Renal pelvis (tissue), 12 donors: ENCODE data around the gene CHRDL1. TPM values are rescaled to one million over a fixed set of nuclear protein-coding genes. Genes with fewer than 3 reads are reported as not detected.
"Not testable (repeated sequence)": the region's sequence is repeated elsewhere in the genome, so short reads cannot be mapped to it uniquely, and the experiment has no call there.

Experiments
- DNase-seq: peaks from one replicate; pipeline ENCODE4 v3.0.0-alpha.2; 2013
- long read RNA-seq, 16 experiments: transcript quantifications; one replicate each; lab custom pipeline, GENCODE V29; 2026
- polyA plus RNA-seq, 3 donors: library from polyadenylated mRNA; unstranded; fragments of 120-200 nt; gene quantifications; one replicate each; pipeline ENCODE4 v1.2.1, GENCODE V29; 2013; ENCODE audit not compliant: insufficient read length in 3 of 3

The CHRDL1 gene
- polyA plus RNA-seq, result 10 to 100 TPM; 10.5 to 10.9 (median 10.7) TPM
- long read RNA-seq, donor 1, result 0 reads
- long read RNA-seq, donor 2, result 0 reads
- long read RNA-seq, donor 3, result 0 reads
- long read RNA-seq, donor 4, partial matches to known transcripts, result 0 of 1 reads
- long read RNA-seq, donor 4, other reads (novel, unspliced or antisense), result 0 of 1 reads
- long read RNA-seq, donor 5, result 0 reads
- long read RNA-seq, donor 6, result 0 reads
- long read RNA-seq, donor 7, partial matches to known transcripts, result 0 of 1 reads
- long read RNA-seq, donor 7, other reads (novel, unspliced or antisense), result 0 of 1 reads
- long read RNA-seq, donor 8, partial matches to known transcripts, result 59 of 60 reads
- long read RNA-seq, donor 8, other reads (novel, unspliced or antisense), result 0 of 60 reads
- long read RNA-seq, donor 9, partial matches to known transcripts, result 0 of 1 reads
- long read RNA-seq, donor 9, other reads (novel, unspliced or antisense), result 0 of 1 reads
- long read RNA-seq, donor 10, result 0 reads
- long read RNA-seq, donor 11, result 0 reads
- long read RNA-seq, donor 12, partial matches to known transcripts, result 0 of 1 reads
- long read RNA-seq, donor 12, other reads (novel, unspliced or antisense), result 0 of 1 reads
- long read RNA-seq, donor 13, result 0 reads
- long read RNA-seq, donor 14, result 0 reads
- long read RNA-seq, donor 15, partial matches to known transcripts, result 0 of 1 reads
- long read RNA-seq, donor 15, other reads (novel, unspliced or antisense), result 0 of 1 reads
- long read RNA-seq, donor 16, result 0 reads

DNA sequence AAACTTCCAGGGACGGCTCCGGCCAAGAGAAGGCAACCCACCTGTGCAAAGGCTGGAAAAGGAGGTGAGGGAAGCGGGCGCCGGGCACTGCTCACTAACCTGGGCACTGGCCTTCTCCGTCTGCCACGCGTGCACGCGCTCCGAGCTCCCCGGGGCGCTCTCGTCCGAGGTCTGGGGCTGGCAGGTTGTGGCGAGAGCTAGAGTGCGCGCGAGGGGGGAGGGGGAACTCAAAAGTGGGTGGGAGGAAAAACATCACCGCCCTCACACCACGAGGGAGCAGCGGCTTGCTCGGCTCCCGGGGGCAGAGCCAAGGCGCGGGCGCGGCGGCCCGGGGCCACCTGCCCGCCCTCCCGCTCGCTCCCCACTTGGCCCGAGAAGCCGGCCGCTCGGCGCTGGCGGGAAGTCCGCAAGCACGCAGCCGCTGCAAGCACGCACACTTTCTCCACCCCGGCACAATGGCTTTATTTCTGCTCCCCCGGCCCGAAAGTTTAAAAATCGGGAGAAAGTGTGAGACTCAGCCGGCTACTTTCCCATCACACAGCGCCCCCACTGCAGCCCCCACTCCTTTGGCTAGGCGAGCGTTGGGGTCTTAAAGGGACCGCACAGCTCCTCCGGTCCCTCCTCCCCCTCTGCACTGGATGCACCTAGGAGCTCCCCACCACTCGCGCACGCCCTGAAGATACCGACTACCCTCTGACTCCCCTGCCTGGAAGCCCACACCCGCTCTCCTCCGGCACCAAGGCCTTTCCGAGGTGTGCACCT is at the start of gene CHRDL1:
Gene CHRDL1 (minus strand): TSS at position 173 of the 762 bp plus-strand sequence. CDS start 3,636 bp downstream, outside the sequence.
- peak; percentile 30 for DNase-seq

GRCh38 chrX:110836982-110837381 is 41.4 kb upstream of the CHRDL1 start:
- no peak for DNase-seq

- no peak for DNase-seq
These were observed 40.8 kb upstream of the CHRDL1 start for GRCh38 chrX:110836451-110836850.

GRCh38 chrX:110836001-110836400 is 40.4 kb upstream of the CHRDL1 start:
- no peak for DNase-seq

GRCh38 chrX:110825972-110826371 is 30.4 kb upstream of the CHRDL1 start:
- no peak for DNase-seq

DNA sequence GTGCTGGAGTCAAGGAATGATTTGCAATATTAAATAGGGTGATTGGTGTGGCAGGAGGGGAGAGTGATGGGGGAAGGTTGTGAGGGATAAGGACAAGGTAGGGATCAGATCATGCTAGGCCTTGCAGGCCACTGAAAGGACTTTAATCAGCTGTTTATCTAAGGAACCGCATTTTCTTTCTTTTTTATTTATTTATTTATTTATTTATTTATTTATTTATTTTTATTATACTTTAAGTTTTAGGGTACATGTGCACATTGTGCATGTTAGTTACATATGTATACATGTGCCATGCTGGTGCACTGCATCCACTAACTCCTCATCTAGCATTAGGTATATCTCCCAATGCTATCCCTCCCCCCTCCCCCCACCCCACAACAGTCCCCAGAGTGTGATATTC is 20.9 kb upstream of the CHRDL1 start:
- not testable (repeated sequence) for DNase-seq

GRCh38 chrX:110806145-110806544 is 10.5 kb upstream of the CHRDL1 start:
- no peak for DNase-seq

- no peak for DNase-seq
These were observed 9.7 kb upstream of the CHRDL1 start for GRCh38 chrX:110805303-110805702.

DNA sequence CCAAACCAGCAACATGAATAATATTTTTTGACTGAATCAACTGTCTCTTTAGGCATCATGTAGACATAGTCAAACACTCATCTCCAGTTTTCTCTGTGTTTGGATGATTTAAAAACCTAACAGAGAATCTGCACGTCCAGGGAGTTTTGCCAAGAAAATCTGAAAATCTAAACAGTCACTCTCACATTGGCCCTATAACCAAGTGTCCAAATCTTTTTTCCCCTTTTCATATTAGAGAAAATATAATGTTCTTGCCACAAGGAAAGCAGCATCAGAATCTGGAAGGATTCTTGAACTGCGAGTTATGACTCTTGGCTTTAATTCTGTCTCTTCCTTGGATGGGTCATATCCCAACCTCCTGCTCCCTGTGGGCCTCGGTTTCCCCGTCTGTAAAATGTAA is 8.8 kb upstream of the CHRDL1 start:
- no peak for DNase-seq

DNA sequence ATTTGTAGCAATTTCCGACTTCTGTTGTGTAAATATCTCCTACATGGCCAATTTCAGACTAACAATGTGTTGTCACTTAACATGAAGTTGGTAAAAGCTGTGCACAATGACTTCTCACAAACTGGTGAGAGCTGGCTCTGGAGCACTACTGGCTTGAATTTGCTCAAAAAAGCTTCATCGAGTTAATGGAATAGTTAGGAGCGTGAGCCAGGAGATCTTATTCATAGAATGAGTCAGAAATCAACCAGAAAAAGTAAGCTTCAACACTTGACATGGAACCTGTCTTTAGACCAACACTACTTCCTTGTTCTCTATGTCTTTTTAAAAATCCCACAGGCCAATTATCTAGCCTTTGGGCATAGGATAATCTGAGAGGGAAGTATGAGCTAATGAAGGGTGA is 7.9 kb upstream of the CHRDL1 start:
- no peak for DNase-seq

DNA sequence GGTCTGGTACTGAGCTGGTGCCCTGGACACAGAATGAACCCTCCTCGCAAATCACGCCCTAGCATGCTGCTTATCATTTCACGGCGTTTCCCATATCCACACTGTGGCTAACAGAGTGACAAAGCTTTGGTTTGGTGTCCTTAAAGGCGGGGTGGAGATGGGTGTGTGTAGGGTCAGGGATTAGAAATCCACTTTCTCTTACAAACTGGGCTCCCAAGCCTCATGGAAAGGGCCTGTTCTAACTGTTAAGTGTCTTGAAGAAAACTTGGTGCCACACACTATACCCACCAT is 735 bp upstream of the CHRDL1 start:
- DNase-seq, result no peak

- DNase-seq, result no peak
These were observed 1.0 kb downstream of the CHRDL1 start for GRCh38 chrX:110794601-110795000.

DNA sequence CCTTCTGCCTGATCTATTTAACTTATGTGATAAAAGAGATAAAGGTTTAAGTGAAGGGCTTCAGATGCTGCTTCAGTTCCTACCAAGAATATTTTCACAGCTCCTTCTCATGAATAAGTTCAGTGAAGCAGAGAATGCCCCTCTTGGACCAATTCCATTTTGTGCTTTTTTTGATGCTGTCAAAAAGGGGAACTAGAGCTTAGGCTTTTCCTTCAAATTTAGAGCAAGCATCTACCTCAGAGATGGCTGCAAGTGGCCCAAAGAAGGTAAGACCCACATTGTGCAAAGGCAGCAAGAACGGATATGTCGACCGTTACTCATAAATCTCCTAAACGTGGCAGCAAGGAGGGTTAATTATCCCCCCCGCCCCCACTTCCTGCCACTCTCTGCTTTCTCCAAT is 4.5 kb downstream of the CHRDL1 start:
- DNase-seq, result no peak

DNA sequence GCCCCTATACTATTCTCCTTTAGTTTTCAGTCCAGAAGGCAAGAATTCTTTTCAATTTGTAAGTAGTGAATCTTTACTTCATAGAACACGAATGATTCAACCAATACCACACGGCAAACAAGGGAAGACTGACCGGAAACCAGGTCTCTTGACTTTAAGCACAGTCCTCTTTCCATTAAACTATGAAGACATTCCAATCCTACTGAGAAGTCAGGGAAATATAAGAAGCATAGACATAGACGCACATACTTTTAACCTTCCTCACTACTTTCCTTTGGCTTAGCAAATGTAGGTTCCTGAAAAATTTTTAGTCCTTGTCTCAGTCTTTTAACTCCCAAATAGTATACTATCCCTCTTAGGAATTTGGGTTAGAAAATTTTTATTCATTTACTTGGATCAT is 9.1 kb downstream of the CHRDL1 start:
- DNase-seq, result no peak

- DNase-seq, result no peak
These were observed 35.8 kb downstream of the CHRDL1 start for GRCh38 chrX:110759785-110760184.

DNA sequence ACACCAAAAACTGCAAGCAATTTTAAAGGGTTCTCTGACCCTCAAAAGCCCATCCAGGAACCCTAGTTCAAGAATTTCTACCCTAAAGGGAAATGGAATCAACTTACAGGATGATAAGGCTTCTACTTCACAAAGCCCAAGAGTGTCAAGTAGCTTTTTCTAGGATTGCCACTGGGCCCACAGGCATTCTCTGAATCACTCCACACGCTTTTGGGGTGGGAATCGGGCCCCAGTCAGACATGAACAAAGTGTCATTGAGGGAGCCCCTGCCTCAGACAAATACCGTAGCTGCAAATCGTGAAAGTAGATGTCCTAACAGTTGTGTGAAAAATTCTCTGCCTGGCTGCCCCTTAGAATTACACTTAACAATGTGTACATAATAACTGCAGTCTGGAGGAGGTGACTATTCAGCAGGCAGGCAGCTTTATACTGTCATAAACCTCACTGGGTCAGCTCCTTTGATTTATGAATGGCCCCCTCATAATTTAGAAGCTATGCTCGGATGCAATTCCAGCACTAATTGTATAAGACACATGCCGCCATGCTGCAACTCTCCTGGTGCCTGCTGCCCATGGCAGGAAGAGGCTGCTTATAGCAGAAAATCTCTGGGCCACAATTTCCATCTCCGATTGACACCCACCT is 36.7 kb downstream of the CHRDL1 start:
- no peak for DNase-seq

- DNase-seq, result no peak
These were observed 40.0 kb downstream of the CHRDL1 start for GRCh38 chrX:110755611-110756010.

DNA sequence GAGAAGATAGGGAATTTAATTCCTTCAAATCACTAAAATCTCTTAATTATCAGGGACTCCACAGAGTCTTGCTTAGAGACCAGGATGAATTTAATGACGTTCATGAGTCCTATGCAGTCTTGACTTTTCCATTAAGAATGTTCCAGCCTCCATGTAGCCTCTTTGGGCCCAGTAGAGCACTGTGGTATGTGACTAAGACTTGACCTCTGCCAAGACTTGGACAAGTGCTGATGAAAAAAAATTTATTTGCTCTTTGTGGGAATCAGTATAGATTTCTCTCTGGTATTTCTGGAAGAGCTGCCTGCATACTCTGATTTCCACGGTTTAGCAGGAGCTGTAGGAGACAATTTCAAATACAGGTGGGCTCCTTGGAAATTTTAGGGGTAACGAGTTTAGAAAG is 40.6 kb downstream of the CHRDL1 start:
- no peak for DNase-seq

DNA sequence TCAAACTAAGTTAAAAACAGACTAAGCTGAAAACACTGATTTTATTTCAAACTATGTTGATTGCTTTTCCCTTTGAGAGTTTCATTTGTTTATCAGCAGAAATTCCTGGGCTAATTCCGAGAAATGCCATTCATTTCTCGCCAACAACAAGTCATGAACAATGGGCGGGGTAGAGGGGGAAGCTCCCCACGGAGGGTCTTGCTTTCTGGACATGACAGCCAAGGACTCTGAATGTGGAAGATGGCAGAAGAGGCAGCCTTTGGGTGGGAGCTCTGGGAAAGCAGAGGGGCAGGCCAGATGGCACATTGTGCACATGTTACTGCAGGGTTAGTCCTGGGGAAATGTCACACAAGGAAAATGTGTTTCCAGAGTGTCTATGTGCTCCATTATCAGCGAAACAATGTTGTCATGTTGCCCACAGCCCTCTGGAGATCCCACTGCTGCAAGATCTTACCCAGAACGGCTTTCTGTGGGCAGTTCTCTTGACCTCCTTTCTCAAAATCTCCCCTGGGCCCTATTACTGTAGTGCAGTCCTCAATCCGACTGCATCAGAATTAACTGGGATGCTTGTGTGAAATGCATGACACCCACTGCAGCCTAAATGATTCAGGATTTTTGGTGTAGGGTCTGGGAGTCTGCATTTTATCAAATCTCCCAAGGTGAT is 45.0 kb downstream of the CHRDL1 start:
- no peak for DNase-seq

GRCh38 chrX:110748256-110748806 is 47.3 kb downstream of the CHRDL1 start:
- DNase-seq, result no peak

DNA sequence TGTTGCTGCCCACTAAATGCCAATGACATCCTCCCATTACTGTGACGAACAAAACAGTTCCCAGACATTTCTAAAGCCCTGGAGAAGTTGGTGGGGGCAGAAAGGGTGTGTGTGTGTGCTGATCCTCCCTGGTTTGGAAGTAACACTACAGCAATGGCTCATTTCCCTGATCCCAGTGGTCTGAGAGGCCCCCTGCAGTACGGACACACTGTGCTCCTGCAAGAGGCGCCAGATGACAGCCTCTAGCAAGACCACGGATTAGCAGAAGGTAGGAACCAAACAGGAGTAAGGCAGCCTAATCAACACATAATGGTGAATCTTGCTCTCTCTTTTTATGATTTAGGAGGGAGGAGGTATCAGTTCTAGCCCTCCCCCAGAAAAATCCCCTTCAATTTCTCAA is 49.6 kb downstream of the CHRDL1 start:
- DNase-seq, result no peak
